Vagina (tissue), 2 donors: ENCODE results near the gene TP73. TPM values are rescaled to one million over a fixed set of nuclear protein-coding genes. Genes with fewer than 3 reads are reported as not detected.

Experiments
- DNase-seq, 2 donors: peaks; one replicate each; pipeline ENCODE4 v3.0.0-alpha.2; 2017; ENCODE audit errors: extremely low spot score in 2 of 2
- H3K27ac ChIP-seq: fragments of 200-600 bp; sonication (generic); one replicate; pipeline ENCODE4 v1.5.1; 2019
- H3K27me3 ChIP-seq: fragments of 200-600 bp; sonication (generic); one replicate; pipeline ENCODE4 v1.5.1; 2019
- H3K36me3 ChIP-seq, 2 donors: fragments of 200-600 bp; sonication (generic); one replicate each; pipeline ENCODE4 v1.5.1; 2017 to 2019
- H3K4me1 ChIP-seq: fragments of 200-600 bp; sonication (generic); one replicate; pipeline ENCODE4 v1.5.1; 2019
- H3K4me3 ChIP-seq, 2 donors: fragments of 200-600 bp; sonication (generic); 1 replicate in 1 of 2; 2 replicates in 1 of 2; pipeline ENCODE4 v1.5.1; 2016 to 2019
- H3K9me3 ChIP-seq: fragments of 200-600 bp; sonication (generic); one replicate; pipeline ENCODE4 v1.5.1; 2019
- CTCF ChIP-seq, 3 experiments: fragments of 450-650 bp in 2 of 3; fragments of 200-600 bp in 1 of 3; sonication (generic) in 1 of 3; IDR thresholded peaks; one replicate each; pipeline ENCODE4 v1.5.1; 2017 to 2019; ENCODE audit warnings: antibody characterized with exemption in 3 of 3, mild to moderate bottlenecking in 2 of 3, moderate library complexity in 2 of 3
- POLR2A ChIP-seq, 2 donors: fragments of 450-650 bp; IDR thresholded peaks; one replicate each; pipeline ENCODE4 v1.6.1; 2017; ENCODE audit warnings: antibody characterized with exemption in 2 of 2, mild to moderate bottlenecking in 2 of 2, moderate library complexity in 2 of 2
- POLR2AphosphoS5 ChIP-seq, 2 donors: sonication (generic); formaldehyde crosslinking; IDR thresholded peaks; one replicate each; pipeline ENCODE4 v1.9.0; 2017; ENCODE audit warnings: antibody characterized with exemption in 2 of 2, mild to moderate bottlenecking in 2 of 2, low read depth in 1 of 2; ENCODE audit not compliant: insufficient read depth in 1 of 2
- intact Hi-C: fragments of 100-400 bp; cut with DNase I; formaldehyde crosslinking; loops from one replicate; pipeline ENCODE4 v1.15.1; 2023
- total RNA-seq: library from RNA; depleted of rRNA; stranded (reverse); fragments of >200 nt; gene quantifications from one replicate; pipeline ENCODE4 v1.2.3, GENCODE V29; 2016

The TP73 gene
- total RNA-seq, 1 donor from 2014 or later = 8.1 TPM

- intact Hi-C loops = no loop called here
- Histone ChIP-seq H3K27ac (no peak overlapping the region), H3K27me3 (no peaks in the 10 kb centered on the region), H3K4me3 (no peak overlapping the region), H3K36me3 (no peaks in the 10 kb centered on the region), H3K4me1 (no peaks in the 10 kb centered on the region), H3K9me3 (no peaks in the 10 kb centered on the region)
- no peak for TF ChIP-seq POLR2AphosphoS5 (IDR thresholded peaks at IDR 0.05; ENCODE audit: insufficient read depth in 1 of 2, low read depth in 1 of 2)
- DNase-seq = no peak
Observed at GRCh38 chr1:3679799-3680453, 27.6 kb downstream of the TP73 start.

- no peaks in the 10 kb centered on the region for H3K27me3 ChIP-seq
- intact Hi-C loops = no loop called here
- no peaks in the 10 kb centered on the region for H3K4me1 ChIP-seq
- no peaks in the 10 kb centered on the region for H3K36me3 ChIP-seq
- DNase-seq = no peak
- no peak overlapping the region for H3K4me3 ChIP-seq
- no peak for TF ChIP-seq POLR2A (IDR thresholded peaks at IDR 0.05)
- no peak for TF ChIP-seq CTCF (IDR thresholded peaks at IDR 0.05)
- TF ChIP-seq POLR2AphosphoS5 (IDR thresholded peaks at IDR 0.05; ENCODE audit: insufficient read depth in 1 of 2, low read depth in 1 of 2) = no peak
- H3K27ac ChIP-seq = no peak overlapping the region
- H3K9me3 ChIP-seq = no peaks in the 10 kb centered on the region
Observed at GRCh38 chr1:3680488-3681230, 28.3 kb downstream of the TP73 start.

GRCh38 chr1:3681231-3681897, 29.0 kb downstream of the TP73 start:
- no peak for DNase-seq
- Histone ChIP-seq H3K27ac (no peak overlapping the region), H3K36me3 (no peaks in the 10 kb centered on the region), H3K27me3 (no peaks in the 10 kb centered on the region), H3K4me3 (no peak overlapping the region), H3K9me3 (no peaks in the 10 kb centered on the region), H3K4me1 (no peaks in the 10 kb centered on the region)
- TF ChIP-seq POLR2AphosphoS5 (IDR thresholded peaks at IDR 0.05; ENCODE audit: insufficient read depth in 1 of 2, low read depth in 1 of 2) = no peak
- no peak for TF ChIP-seq POLR2A (IDR thresholded peaks at IDR 0.05)
- TF ChIP-seq CTCF (IDR thresholded peaks at IDR 0.05) = no peak
- intact Hi-C loops = no loop called here

GRCh38 chr1:3681898-3682806, 29.8 kb downstream of the TP73 start:
- Histone ChIP-seq H3K4me1 (no peaks in the 10 kb centered on the region), H3K27ac (no peak overlapping the region), H3K27me3 (no peaks in the 10 kb centered on the region), H3K36me3 (no peaks in the 10 kb centered on the region), H3K4me3 (no peak overlapping the region), H3K9me3 (no peaks in the 10 kb centered on the region)
- no peak for DNase-seq
- TF ChIP-seq CTCF (IDR thresholded peaks at IDR 0.05) = no peak
- TF ChIP-seq POLR2A (IDR thresholded peaks at IDR 0.05) = no peak
- TF ChIP-seq POLR2AphosphoS5 (IDR thresholded peaks at IDR 0.05; ENCODE audit: insufficient read depth in 1 of 2, low read depth in 1 of 2) = no peak
- intact Hi-C loops = no loop called here

- H3K36me3 ChIP-seq = no peaks in the 10 kb centered on the region
- no peaks in the 10 kb centered on the region for H3K4me1 ChIP-seq
- no peaks in the 10 kb centered on the region for H3K27me3 ChIP-seq
- intact Hi-C loops = no loop called here
- no peak overlapping the region for H3K4me3 ChIP-seq
- no peak overlapping the region for H3K27ac ChIP-seq
- TF ChIP-seq POLR2A (IDR thresholded peaks at IDR 0.05) (no peak), CTCF (IDR thresholded peaks at IDR 0.05) (no peak), POLR2AphosphoS5 (IDR thresholded peaks at IDR 0.05; ENCODE audit: insufficient read depth in 1 of 2, low read depth in 1 of 2) (no peak)
- H3K9me3 ChIP-seq = no peaks in the 10 kb centered on the region
- DNase-seq = no peak
Observed at GRCh38 chr1:3683197-3683596, 30.9 kb downstream of the TP73 start.
